ENCODE results near the gene HERC4. TPM values are rescaled to one million over a fixed set of nuclear protein-coding genes. Genes with fewer than 3 reads are reported as not detected.

HERC4 gene
- total RNA-seq, 2 donors from 2014 or later, result 22.0 to 22.5 TPM

GRCh38 chr10:67978749-67979148 lies 96.3 kb downstream of the HERC4 start:
- Histone ChIP-seq H3K27me3 (no peaks in the 10 kb centered on the region), H3K4me3 (no peak overlapping the region), H3K36me3 (peaks cover 25% of the 10 kb centered on the region), H3K27ac (no peak overlapping the region), H3K4me1 (peaks cover 0 to 14% of the 10 kb centered on the region in 2 donors), H3K9me3 (no peaks in the 10 kb centered on the region)
- no peak for DNase-seq (ENCODE audit: low spot score)
- TF ChIP-seq, protein P1, sequence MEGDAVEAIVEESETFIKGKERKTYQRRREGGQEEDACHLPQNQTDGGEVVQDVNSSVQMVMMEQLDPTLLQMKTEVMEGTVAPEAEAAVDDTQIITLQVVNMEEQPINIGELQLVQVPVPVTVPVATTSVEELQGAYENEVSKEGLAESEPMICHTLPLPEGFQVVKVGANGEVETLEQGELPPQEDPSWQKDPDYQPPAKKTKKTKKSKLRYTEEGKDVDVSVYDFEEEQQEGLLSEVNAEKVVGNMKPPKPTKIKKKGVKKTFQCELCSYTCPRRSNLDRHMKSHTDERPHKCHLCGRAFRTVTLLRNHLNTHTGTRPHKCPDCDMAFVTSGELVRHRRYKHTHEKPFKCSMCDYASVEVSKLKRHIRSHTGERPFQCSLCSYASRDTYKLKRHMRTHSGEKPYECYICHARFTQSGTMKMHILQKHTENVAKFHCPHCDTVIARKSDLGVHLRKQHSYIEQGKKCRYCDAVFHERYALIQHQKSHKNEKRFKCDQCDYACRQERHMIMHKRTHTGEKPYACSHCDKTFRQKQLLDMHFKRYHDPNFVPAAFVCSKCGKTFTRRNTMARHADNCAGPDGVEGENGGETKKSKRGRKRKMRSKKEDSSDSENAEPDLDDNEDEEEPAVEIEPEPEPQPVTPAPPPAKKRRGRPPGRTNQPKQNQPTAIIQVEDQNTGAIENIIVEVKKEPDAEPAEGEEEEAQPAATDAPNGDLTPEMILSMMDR (IDR thresholded peaks at IDR 0.05), result no peak

DNA sequence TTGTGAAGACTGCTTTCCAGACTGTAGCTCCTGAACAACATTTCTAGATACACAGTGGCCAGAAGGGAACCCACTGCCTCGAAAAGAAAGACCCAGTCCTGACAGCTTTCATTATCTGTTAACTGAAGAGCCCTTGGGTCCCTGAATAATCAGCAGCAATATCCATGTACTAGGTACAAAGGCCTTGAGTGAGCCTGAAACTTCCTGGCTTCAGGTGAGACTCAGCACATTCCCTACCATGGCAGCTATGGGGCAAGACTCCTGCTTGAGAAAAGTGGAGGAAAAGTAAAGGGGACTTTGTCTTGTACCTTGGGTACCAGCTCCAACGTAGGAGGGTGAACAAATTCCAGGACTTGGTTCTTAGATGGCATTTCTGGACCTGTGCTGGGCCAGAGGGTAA lies 97.8 kb downstream of the HERC4 start:
- Histone ChIP-seq H3K4me3 (no peak overlapping the region), H3K36me3 (peaks cover 25% of the 10 kb centered on the region), H3K27me3 (no peaks in the 10 kb centered on the region), H3K27ac (no peak overlapping the region), H3K4me1 (peaks cover 0 to 14% of the 10 kb centered on the region in 2 donors), H3K9me3 (no peaks in the 10 kb centered on the region)
- no peak for DNase-seq (ENCODE audit: low spot score)
- TF ChIP-seq, protein P1 (IDR thresholded peaks at IDR 0.05), result no peak

DNA sequence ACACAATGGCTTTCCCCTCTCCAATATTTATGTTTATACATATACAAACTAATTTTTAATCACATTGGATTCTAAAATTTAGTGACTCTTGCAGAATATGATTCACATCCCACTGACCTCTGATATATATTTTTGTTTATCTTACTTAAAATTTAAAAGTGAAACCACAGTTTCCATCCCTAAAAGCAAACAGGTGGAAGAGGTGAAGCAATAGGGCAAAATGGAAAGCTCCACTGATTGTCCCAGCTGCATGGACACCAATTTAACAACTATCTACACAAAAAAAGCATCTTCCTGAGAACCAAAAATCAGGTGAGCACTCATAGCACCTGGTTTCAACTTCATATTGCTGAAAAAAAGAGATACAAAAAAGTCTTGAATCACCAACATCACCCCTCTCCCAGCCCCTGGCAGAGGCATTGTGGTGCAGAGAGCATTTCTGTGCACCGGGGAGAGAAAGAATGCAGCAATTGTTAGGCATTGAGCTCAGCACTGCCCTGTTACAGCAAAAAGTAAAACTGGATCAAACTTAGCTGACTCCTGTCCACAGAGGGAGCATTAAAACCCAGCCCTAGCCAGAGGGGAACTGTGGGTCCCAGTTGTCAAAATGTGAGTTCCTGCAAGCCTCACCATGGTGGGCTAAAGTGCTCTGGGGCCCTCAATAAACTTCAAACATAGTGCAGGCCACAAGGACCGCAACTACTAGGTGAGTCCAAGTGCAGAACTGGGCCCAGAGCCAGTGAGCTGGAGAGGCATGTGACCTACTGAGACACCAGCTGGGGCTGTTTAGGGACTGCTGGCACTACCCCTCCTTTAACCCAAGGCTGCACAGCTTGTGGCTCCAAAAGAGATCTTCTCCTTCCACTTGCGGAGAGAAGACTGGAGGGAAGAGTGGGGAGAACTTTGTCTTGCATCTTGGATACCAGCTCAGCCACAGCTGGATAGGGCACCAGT lies 98.5 kb downstream of the HERC4 start:
- no peak overlapping the region for H3K27ac ChIP-seq

GRCh38 chr10:67975871-67976270 lies 99.2 kb downstream of the HERC4 start:
- TF ChIP-seq, protein P1 (IDR thresholded peaks at IDR 0.05), result no peak
- Histone ChIP-seq H3K36me3 (peaks cover 35% of the 10 kb centered on the region), H3K27ac (no peak overlapping the region), H3K4me1 (peaks cover 0 to 14% of the 10 kb centered on the region in 2 donors), H3K27me3 (no peaks in the 10 kb centered on the region), H3K9me3 (peaks cover 0 to 11% of the 10 kb centered on the region in 2 donors), H3K4me3 (no peak overlapping the region)
- no peak for DNase-seq (ENCODE audit: low spot score)

More for the DNA sequence above, 98.5 kb downstream of the HERC4 start:
- TF ChIP-seq, protein P1 (IDR thresholded peaks at IDR 0.05), result no peak
- no peak for DNase-seq (ENCODE audit: low spot score)
- Histone ChIP-seq H3K9me3 (peaks cover 0 to 4% of the 10 kb centered on the region in 2 donors), H3K27me3 (no peaks in the 10 kb centered on the region), H3K36me3 (peaks cover 31% of the 10 kb centered on the region), H3K4me1 (peaks cover 0 to 14% of the 10 kb centered on the region in 2 donors), H3K4me3 (no peak overlapping the region)

GRCh38 chr10:67971311-67971710 lies 103.8 kb downstream of the HERC4 start:
- TF ChIP-seq, protein P1 (IDR thresholded peaks at IDR 0.05), result no peak
- Histone ChIP-seq H3K27me3 (no peaks in the 10 kb centered on the region), H3K9me3 (peaks cover 0 to 12% of the 10 kb centered on the region in 2 donors), H3K27ac (no peak overlapping the region), H3K4me3 (no peak overlapping the region), H3K4me1 (peaks cover 0 to under 1% of the 10 kb centered on the region in 2 donors), H3K36me3 (peaks cover 19% of the 10 kb centered on the region)
- DNase-seq (ENCODE audit: low spot score), result no peak

Data from right atrium auricular region (tissue), 2 donors.